H1 (cell line): ENCODE measurements around the gene MAGEB2. TPM values are rescaled to one million over a fixed set of nuclear protein-coding genes. Genes with fewer than 3 reads are reported as not detected.

Experiments
- CTBP2 ChIP-seq: IDR thresholded peaks from 2 replicates; pipeline ENCODE4 v1.7.0; 2011; ENCODE audit warnings: borderline replicate concordance, mild to moderate bottlenecking, moderate library complexity, mixed read lengths, low read length; ENCODE audit not compliant: insufficient read depth, insufficient read length
- POU5F1 ChIP-seq: IDR thresholded peaks from 2 replicates; pipeline ENCODE4 v1.6.1; 2011; ENCODE audit warnings: low read depth, mild to moderate bottlenecking, low read length, moderate library complexity
- SIN3A ChIP-seq, 2 experiments: IDR thresholded peaks in 1 of 2; conservative IDR thresholded peaks in 1 of 2; 2 replicates each; pipeline ENCODE4 v1.6.1; 2011 to 2012; ENCODE audit warnings: low read length in 2 of 2, improper control_type of control experiment in 1 of 2, low read depth in 1 of 2, mild to moderate bottlenecking in 1 of 2
- TCF12 ChIP-seq: IDR thresholded peaks from 2 replicates; pipeline ENCODE4 v1.6.1; 2011; ENCODE audit warnings: low read depth, mild to moderate bottlenecking, low read length
- ZNF274 ChIP-seq: IDR thresholded peaks from 2 replicates; pipeline ENCODE4 v1.7.0; 2012; ENCODE audit warnings: low read length, borderline replicate concordance; ENCODE audit errors: extremely low read depth
- polyA plus RNA-seq, 7 experiments: library from polyadenylated mRNA; depleted of rRNA in 3 of 7; stranded (reverse) in 5 of 7; unstranded in 2 of 7; fragments of >200 nt in 5 of 7; fragments of 200-250 nt in 2 of 7; gene quantifications; 1 replicate in 5 of 7; 2 replicates in 1 of 7; 4 replicates in 1 of 7; pipeline versions ENCODE4 v1.2.1 to v1.2.3, GENCODE V29; 2011 to 2013; ENCODE audit warnings: missing spikeins in 2 of 7, mixed read lengths in 2 of 7
- total RNA-seq: library from RNA; stranded (reverse); fragmentation: NEBNext Ultra II Directional; extraction: Animal tissue kit (Norgen Biotek cat#: 25700); gene quantifications from 2 replicates; pipeline ENCODE4 v1.2.1, GENCODE V29; 2021
- TF ChIP-seq, protein P1 (sequence below): fragments of 300-600 bp; sonication (generic); IDR thresholded peaks from 2 replicates; pipeline ENCODE4 v1.7.1; 2012; ENCODE audit warnings: low read length, moderate library complexity, mild to moderate bottlenecking, inconsistent platforms; ENCODE audit not compliant: insufficient replicate concordance
- TF ChIP-seq, protein P2 (sequence below): IDR thresholded peaks from 2 replicates; pipeline ENCODE4 v1.6.1; 2011; ENCODE audit warnings: low read depth, mild to moderate bottlenecking, low read length; ENCODE audit not compliant: insufficient read depth

The MAGEB2 gene
- total and polyA plus RNA-seq, 2 of the 8 experiments (the other 6 are each of a cell fraction or from before 2014, with no cell fraction given): not detected

DNA sequence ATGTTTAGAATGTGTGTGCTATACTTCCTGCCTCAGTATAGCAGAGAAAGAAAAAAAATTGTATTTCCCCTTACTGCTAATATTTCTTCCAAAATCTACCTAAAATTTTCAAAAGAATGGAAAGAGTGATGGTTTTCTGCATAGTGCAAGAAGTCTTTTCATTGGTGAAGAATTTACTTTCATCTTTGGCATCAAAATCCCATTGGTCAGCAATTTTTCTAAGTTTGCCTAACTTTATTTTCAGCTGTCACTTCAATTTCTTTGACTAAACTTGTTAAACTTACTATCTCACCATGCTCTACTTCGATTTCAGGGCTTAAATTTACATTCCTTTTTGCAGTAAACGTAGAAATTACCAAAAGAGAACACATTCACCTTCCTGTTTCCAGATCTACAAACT is 44.5 kb upstream of the MAGEB2 start (continued):
- TF ChIP-seq, protein P1, sequence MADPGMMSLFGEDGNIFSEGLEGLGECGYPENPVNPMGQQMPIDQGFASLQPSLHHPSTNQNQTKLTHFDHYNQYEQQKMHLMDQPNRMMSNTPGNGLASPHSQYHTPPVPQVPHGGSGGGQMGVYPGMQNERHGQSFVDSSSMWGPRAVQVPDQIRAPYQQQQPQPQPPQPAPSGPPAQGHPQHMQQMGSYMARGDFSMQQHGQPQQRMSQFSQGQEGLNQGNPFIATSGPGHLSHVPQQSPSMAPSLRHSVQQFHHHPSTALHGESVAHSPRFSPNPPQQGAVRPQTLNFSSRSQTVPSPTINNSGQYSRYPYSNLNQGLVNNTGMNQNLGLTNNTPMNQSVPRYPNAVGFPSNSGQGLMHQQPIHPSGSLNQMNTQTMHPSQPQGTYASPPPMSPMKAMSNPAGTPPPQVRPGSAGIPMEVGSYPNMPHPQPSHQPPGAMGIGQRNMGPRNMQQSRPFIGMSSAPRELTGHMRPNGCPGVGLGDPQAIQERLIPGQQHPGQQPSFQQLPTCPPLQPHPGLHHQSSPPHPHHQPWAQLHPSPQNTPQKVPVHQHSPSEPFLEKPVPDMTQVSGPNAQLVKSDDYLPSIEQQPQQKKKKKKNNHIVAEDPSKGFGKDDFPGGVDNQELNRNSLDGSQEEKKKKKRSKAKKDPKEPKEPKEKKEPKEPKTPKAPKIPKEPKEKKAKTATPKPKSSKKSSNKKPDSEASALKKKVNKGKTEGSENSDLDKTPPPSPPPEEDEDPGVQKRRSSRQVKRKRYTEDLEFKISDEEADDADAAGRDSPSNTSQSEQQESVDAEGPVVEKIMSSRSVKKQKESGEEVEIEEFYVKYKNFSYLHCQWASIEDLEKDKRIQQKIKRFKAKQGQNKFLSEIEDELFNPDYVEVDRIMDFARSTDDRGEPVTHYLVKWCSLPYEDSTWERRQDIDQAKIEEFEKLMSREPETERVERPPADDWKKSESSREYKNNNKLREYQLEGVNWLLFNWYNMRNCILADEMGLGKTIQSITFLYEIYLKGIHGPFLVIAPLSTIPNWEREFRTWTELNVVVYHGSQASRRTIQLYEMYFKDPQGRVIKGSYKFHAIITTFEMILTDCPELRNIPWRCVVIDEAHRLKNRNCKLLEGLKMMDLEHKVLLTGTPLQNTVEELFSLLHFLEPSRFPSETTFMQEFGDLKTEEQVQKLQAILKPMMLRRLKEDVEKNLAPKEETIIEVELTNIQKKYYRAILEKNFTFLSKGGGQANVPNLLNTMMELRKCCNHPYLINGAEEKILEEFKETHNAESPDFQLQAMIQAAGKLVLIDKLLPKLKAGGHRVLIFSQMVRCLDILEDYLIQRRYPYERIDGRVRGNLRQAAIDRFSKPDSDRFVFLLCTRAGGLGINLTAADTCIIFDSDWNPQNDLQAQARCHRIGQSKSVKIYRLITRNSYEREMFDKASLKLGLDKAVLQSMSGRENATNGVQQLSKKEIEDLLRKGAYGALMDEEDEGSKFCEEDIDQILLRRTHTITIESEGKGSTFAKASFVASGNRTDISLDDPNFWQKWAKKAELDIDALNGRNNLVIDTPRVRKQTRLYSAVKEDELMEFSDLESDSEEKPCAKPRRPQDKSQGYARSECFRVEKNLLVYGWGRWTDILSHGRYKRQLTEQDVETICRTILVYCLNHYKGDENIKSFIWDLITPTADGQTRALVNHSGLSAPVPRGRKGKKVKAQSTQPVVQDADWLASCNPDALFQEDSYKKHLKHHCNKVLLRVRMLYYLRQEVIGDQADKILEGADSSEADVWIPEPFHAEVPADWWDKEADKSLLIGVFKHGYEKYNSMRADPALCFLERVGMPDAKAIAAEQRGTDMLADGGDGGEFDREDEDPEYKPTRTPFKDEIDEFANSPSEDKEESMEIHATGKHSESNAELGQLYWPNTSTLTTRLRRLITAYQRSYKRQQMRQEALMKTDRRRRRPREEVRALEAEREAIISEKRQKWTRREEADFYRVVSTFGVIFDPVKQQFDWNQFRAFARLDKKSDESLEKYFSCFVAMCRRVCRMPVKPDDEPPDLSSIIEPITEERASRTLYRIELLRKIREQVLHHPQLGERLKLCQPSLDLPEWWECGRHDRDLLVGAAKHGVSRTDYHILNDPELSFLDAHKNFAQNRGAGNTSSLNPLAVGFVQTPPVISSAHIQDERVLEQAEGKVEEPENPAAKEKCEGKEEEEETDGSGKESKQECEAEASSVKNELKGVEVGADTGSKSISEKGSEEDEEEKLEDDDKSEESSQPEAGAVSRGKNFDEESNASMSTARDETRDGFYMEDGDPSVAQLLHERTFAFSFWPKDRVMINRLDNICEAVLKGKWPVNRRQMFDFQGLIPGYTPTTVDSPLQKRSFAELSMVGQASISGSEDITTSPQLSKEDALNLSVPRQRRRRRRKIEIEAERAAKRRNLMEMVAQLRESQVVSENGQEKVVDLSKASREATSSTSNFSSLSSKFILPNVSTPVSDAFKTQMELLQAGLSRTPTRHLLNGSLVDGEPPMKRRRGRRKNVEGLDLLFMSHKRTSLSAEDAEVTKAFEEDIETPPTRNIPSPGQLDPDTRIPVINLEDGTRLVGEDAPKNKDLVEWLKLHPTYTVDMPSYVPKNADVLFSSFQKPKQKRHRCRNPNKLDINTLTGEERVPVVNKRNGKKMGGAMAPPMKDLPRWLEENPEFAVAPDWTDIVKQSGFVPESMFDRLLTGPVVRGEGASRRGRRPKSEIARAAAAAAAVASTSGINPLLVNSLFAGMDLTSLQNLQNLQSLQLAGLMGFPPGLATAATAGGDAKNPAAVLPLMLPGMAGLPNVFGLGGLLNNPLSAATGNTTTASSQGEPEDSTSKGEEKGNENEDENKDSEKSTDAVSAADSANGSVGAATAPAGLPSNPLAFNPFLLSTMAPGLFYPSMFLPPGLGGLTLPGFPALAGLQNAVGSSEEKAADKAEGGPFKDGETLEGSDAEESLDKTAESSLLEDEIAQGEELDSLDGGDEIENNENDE: no peak
- TF ChIP-seq SIN3A (conservative IDR thresholded peaks at IDR 0.05 in 1 of 2, IDR thresholded peaks at IDR 0.05 in 1 of 2; ENCODE audit: low read depth in 1 of 2, low read length in 2 of 2) (no peak), ZNF274 (no peak), TCF12 (no peak), POU5F1 (no peak), CTBP2 (no peak)
- TF ChIP-seq, protein P2, sequence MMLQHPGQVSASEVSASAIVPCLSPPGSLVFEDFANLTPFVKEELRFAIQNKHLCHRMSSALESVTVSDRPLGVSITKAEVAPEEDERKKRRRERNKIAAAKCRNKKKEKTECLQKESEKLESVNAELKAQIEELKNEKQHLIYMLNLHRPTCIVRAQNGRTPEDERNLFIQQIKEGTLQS: no peak
